ENCODE data around the gene RASAL3.

DNA sequence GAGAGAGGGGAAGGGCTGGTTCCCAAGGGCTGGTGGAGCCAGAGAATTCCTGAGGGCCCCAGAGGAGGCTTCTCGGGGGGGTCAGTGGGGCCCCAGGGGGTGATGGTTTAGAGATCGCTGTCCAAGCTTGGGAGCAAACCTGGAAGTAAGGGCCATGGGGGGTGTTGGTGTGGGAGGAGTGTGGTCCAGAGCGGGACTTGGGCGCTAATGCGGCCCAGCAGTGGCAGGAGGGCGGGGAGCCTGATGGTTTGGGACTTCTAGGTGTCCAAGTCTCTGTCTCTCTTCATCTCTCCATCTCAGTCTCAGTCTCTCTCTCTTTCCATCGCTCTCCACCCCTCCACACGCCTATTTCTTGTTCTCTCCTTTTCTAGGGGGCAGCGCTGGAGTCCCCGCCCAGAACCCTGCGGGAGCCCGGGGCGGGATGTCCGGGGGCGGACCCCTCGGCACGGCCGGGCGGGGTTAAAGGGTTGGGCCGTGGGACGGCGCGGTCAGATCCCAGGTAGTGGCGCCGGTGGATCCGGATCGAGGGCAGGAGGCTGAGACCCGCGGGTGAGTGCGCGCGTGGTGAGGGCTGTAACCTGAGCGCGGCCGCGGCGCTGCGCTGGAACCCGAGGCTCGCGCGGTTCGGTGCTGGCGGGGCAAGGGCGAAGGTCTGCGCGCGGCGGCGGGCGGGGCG is 43.8 kb upstream of the RASAL3 start, which contains the start of gene CYP4F22:
- TF ChIP-seq POLR2A (IDR thresholded peaks at IDR 0.05) = no peak
- TF ChIP-seq, protein P1, sequence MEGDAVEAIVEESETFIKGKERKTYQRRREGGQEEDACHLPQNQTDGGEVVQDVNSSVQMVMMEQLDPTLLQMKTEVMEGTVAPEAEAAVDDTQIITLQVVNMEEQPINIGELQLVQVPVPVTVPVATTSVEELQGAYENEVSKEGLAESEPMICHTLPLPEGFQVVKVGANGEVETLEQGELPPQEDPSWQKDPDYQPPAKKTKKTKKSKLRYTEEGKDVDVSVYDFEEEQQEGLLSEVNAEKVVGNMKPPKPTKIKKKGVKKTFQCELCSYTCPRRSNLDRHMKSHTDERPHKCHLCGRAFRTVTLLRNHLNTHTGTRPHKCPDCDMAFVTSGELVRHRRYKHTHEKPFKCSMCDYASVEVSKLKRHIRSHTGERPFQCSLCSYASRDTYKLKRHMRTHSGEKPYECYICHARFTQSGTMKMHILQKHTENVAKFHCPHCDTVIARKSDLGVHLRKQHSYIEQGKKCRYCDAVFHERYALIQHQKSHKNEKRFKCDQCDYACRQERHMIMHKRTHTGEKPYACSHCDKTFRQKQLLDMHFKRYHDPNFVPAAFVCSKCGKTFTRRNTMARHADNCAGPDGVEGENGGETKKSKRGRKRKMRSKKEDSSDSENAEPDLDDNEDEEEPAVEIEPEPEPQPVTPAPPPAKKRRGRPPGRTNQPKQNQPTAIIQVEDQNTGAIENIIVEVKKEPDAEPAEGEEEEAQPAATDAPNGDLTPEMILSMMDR (IDR thresholded peaks at IDR 0.05) = no peak
